NCI-H1048 (cell line): ENCODE results near the gene LSMEM2.
A peak's percentile ranks its signal among the peaks of the same experiment; 100 is the strongest.
"Not testable (repeated sequence)": the region's sequence is repeated elsewhere in the genome, so short reads cannot be mapped to it uniquely, and the experiment has no call there.

Experiments
- DNase-seq: peaks from one replicate; lab custom pipeline; 2025; lab: John Stamatoyannopoulos, UW

LSMEM2 gene

DNA sequence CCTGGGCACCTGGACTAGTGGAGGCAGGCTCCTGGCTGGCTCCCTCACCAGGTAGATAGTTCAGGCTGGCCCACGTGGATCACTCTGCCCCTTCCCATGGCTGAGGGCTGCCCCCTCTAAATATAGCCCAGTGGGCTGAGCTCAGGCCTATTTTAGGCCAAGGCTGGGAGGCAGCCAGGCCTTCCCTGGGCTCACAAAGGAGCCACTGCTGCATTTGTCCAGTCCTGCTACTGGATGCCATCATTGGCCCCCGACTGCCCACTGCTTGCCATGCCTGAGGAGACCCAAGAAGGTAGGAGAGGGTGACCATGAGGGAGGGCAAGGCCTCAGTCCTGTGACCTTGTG is at the start of gene LSMEM2:
LSMEM2 (plus strand) TSS at position 208 of the 345 bp plus-strand sequence; CDS start at position 235, 27 bp downstream.
- DNase-seq = no peak

GRCh38 chr3:50229490-50229889 is 49.4 kb upstream of the LSMEM2 start:
- no peak for DNase-seq

- DNase-seq = no peak
Observed at GRCh38 chr3:50230104-50230793, 48.6 kb upstream of the LSMEM2 start.

- DNase-seq = no peak
Observed at GRCh38 chr3:50230794-50231125, 48.1 kb upstream of the LSMEM2 start.

DNA sequence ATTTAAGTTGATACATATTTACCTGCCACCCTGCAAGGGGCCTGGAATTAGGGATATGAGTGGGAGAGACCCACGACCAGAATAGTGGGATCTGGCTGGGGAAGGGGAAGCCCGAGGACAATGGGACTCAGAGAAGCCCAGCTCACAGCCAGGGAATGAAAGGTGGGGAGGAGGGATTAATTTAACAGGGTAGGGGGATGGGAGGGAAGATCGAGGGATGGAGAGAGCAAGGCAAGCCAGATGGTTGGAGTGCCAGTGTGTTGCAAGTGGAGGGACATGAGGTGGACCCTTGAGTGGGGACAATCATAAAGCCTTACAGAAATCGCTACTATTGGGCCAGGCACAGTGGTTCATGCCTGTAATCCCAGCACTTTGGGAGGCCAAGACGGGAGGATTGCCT is 47.3 kb upstream of the LSMEM2 start:
- no peak for DNase-seq

- no peak for DNase-seq
Observed at GRCh38 chr3:50232303-50232702, 46.6 kb upstream of the LSMEM2 start.

- no peak for DNase-seq
Observed at GRCh38 chr3:50233176-50233575, 45.7 kb upstream of the LSMEM2 start.

GRCh38 chr3:50235716-50236483 is 43.0 kb upstream of the LSMEM2 start, which contains the start of gene GNAI2:
Gene GNAI2, plus strand, starts transcription at chr3:50236204. Its CDS starts 132 bp downstream, at chr3:50236336.
- peak; percentile 98 for DNase-seq

DNA sequence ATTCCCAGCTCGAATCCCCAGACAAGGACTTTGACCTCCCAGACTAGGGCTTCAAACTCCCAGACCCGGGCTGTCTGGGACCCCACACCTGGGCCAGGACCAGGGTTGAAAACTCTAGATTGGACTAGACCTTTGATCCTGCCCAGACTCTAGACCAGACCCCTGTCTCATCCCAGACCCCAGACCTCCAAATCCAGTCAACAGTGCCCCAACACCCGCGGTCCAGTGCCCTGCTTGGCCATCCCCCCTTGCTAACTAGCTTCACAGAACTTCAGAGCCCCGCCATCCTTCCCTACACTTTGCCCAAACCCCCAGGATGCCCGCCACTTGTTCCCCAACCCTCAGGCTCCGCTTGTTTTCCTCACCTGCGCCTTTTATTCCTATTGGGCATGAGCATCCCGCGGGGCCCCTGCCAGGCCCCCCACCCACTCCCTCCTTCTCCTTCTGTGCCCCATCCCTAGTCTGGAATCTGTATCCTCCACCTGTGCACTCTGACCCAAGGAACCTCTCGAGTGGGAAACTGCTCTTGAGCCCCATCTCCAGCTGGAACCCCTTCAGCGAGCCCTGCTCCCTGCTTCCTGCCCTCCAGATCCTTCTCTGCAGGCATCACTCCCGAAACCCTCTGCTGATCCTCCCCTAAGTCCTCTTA is 42.3 kb upstream of the LSMEM2 start:
- no peak for DNase-seq

DNA sequence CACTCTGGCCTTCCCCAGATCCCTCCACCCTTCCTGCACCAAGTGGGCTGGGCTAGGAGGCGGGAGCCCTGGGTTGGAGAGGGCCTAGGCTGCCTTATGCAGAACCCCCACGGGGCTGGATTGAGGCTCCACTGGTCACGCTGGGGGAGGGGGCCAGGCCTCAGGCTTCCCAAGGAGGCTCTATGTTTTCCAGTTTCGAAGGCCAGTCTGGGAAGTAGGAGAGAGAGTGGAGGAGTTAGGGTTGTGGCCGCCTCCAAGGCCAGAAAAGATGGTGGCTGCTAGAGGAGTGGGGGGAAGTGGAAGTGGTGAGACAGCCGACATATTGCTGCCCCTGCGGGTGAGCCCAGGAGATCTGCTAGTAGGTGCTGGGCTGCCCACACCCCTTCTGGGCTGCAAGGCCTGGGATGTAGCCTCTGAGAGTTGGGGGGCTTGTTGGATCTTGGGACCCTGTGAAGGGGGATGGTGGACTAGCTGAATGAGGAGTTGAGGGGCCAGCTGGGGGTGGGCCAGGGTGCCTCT is 41.7 kb upstream of the LSMEM2 start:
- no peak for DNase-seq

DNA sequence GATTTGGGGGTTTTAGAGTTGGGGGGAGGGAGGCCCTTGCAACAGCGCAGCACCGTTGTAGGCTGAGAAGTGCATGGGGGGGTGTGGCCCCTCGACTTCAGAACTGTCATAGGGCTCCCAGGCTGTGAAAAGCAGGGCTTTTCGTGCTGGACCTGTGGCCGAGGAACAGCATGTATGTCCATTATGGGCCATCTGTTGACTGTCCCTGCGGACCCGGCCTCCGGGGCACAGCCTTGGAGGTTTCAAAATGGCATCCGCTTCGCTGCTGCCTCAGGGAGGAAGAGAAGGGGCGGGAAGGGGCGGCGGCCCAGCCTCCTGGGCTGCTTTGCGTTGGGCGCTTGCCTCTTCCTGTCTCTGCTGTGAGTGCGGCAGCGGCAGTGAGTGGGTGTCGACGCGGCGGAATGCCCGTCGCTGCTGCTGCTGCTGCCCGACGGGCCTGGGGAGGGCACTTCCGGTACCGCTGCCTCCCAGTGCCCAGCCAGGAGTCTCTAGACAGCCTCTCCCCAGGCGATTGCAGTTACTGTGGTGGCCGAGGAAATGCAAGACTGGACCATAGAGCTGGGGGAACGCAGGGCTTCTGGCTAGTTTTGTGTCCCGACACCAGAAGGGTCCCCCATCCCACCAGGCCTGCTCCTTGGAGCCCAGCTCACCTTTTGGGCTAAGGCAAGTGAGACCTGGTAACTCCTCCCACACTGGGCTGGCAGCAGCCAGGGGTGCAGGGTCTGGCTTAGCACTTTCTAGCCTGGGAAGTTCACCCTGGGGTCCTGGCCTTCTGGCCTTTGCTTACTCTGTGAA is 40.9 kb upstream of the LSMEM2 start:
- no peak for DNase-seq

- no peak for DNase-seq
Observed at GRCh38 chr3:50238549-50239026, 40.3 kb upstream of the LSMEM2 start.

DNA sequence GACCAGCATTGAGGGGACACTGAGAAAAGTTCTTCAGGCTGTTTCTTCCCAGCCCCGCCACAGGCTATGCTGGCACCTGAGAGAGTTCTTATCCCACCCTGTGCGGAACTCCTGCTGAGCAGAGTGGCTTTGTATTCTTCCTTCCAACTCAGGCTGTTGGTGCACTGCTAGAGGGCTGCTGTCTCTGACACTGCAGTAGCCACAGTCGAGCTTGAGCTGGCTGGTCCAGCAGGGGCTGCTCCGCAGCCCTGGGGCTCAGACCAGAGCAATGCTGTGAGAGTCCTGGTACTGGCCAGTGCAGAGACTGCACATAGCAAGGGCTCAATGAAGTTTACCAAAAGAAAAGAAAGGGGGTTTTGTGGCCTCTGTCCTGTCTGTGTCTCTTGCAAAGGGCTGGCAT is 39.2 kb upstream of the LSMEM2 start:
- DNase-seq = no peak

- no peak for DNase-seq
Observed at GRCh38 chr3:50241163-50241562, 37.7 kb upstream of the LSMEM2 start.

DNA sequence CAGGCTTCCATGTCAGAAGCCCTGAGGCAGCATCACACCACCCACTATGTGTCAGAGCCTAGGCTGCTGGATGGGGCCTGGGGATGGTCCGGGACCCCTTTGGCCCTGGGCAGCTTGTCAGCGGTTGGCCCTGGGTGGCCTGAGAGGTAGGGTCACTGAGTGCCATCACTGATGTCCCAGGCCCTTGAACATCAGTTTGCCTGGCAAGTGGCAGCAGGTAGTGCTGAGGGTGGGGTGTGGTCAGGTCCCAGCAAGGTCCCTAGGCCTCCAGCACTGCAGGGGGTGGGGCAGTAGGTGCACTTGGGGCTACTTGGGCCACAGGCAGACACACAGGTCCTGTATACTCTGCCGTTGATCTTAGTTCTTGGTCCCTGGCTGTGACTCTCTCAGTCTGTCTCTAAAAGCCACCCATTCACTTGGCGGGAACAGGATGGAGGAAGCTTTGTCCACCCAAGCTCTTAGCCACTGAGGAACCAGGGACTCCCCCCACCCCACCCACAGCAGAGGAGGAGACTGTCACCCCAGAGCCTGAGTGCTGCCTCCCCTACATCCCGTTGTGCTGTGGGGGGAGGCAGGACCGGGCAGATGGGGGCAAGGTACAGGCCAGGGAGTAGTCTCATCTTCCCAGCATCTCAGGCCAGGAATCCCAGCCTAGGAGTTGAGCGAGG is 37.0 kb upstream of the LSMEM2 start:
- DNase-seq = no peak

GRCh38 chr3:50242381-50242770 is 36.5 kb upstream of the LSMEM2 start:
- DNase-seq = no peak

GRCh38 chr3:50242851-50243542 is 35.9 kb upstream of the LSMEM2 start:
- no peak for DNase-seq

DNA sequence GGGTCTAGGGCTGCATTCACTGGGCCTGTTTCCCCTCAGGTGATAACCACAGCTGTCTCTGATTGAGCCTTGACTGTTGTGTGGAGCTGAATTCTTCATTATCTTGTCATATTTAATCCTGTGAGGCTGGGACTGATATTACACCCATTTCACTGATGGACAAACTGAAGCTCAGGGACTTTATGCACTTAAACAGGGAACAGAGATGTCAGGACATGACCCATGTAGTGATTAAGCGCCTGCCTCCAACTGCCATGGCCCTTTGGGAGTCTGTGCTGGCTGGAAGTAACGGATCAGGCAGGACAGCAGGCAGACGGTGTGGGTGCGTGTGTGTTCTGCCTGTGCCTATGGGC is 35.4 kb upstream of the LSMEM2 start:
- DNase-seq = no peak

- DNase-seq = not testable (repeated sequence)
Observed at GRCh38 chr3:50244813-50245212, 34.1 kb upstream of the LSMEM2 start.

- no peak for DNase-seq
Observed at GRCh38 chr3:50245251-50245745, 33.6 kb upstream of the LSMEM2 start.
